Measurements from ENCODE around the gene SEC14L5. TPM values are rescaled to one million over a fixed set of nuclear protein-coding genes. Genes with fewer than 3 reads are reported as not detected.

Gene SEC14L5
- total RNA-seq, 1 experiment from 2014 or later, result not detected

- no peak overlapping the region for H2AFZ ChIP-seq (ENCODE audit: low read length)
- BruUV-seq (replicated peaks), result no TSS peak
- ATAC-seq (peak; percentile 43), DNase-seq (peak; percentile 18)
- no peaks in the 10 kb centered on the region for H3K9me3 ChIP-seq (ENCODE audit: low read length)
- TF ChIP-seq EZH2 (IDR thresholded peaks at IDR 0.05; ENCODE audit: low read length, unreplicated experiment) (no peak), CTCF (conservative IDR thresholded peaks at IDR 0.05; ENCODE audit: low read depth, low read length) (peak; percentile 58)
- ChIA-PET CTCF (no interaction called here), POLR2A (ENCODE audit: unreplicated experiment) (no interaction called here)
- H3K4me1 ChIP-seq (ENCODE audit: insufficient read depth, low read length), result no peaks in the 10 kb centered on the region
- H3K9me2 ChIP-seq (replicated peaks; ENCODE audit: low read length), result no peaks in the 10 kb centered on the region
- H3K4me2 ChIP-seq (ENCODE audit: low read length), result no peak overlapping the region
- H3F3A ChIP-seq (ENCODE audit: low read length, unreplicated experiment), result no peaks in the 10 kb centered on the region
- H3K27me3 ChIP-seq (ENCODE audit: low read length), result no peaks in the 10 kb centered on the region
- H3K27ac ChIP-seq (ENCODE audit: low read length), result no peak overlapping the region
- no peak overlapping the region for H3K9ac ChIP-seq (ENCODE audit: low read length)
- no peaks in the 10 kb centered on the region for H3K79me2 ChIP-seq (ENCODE audit: low read length)
- no peaks in the 10 kb centered on the region for H3K36me3 ChIP-seq (ENCODE audit: low read depth, low read length)
- intact Hi-C loops (cut with micrococcal nuclease), result no loop called here
- H4K20me1 ChIP-seq (ENCODE audit: low read length), result no peaks in the 10 kb centered on the region
- no peak overlapping the region for H3K4me3 ChIP-seq (ENCODE audit: low read length)
These were observed 98.2 kb downstream of the SEC14L5 start for GRCh38 chr16:5056352-5056751.

- POLR2A ChIA-PET (ENCODE audit: unreplicated experiment), result no interaction called here
- intact Hi-C loops (cut with micrococcal nuclease), result no loop called here
These were observed 100.3 kb downstream of the SEC14L5 start for GRCh38 chr16:5058476-5058875.

More at GRCh38 chr16:5058476-5058875, 100.3 kb downstream of the SEC14L5 start:
- BruUV-seq (replicated peaks), result no TSS peak
- Histone ChIP-seq H3K9me3 (ENCODE audit: low read length) (no peaks in the 10 kb centered on the region), H2AFZ (ENCODE audit: low read length) (no peak overlapping the region), H3F3A (ENCODE audit: low read length, unreplicated experiment) (no peaks in the 10 kb centered on the region), H3K4me3 (ENCODE audit: low read length) (no peak overlapping the region), H4K20me1 (ENCODE audit: low read length) (no peaks in the 10 kb centered on the region), H3K36me3 (ENCODE audit: low read depth, low read length) (no peaks in the 10 kb centered on the region), H3K79me2 (ENCODE audit: low read length) (no peaks in the 10 kb centered on the region), H3K27ac (ENCODE audit: low read length) (no peak overlapping the region), H3K9me2 (replicated peaks; ENCODE audit: low read length) (no peaks in the 10 kb centered on the region), H3K4me2 (ENCODE audit: low read length) (no peak overlapping the region), H3K9ac (ENCODE audit: low read length) (no peak overlapping the region), H3K27me3 (ENCODE audit: low read length) (no peaks in the 10 kb centered on the region), H3K4me1 (ENCODE audit: insufficient read depth, low read length) (no peaks in the 10 kb centered on the region)
- CTCF ChIA-PET, result no interaction called here
- DNase-seq, result no peak
- 0 out of 2 replicates have a peak, but pooled peaks have one; percentile 15 for ATAC-seq
- TF ChIP-seq EZH2phosphoT487 (IDR thresholded peaks at IDR 0.05; ENCODE audit: borderline replicate concordance, low read length) (no peak), CTCF (conservative IDR thresholded peaks at IDR 0.05; ENCODE audit: low read depth, low read length) (peak; percentile 15; the same call in 1 of the 2 replicates)

Measured in PC-3 (cell line).